ENCODE measurements around the gene CACNA2D4. TPM values are rescaled to one million over a fixed set of nuclear protein-coding genes. Genes with fewer than 3 reads are reported as not detected.

CACNA2D4 gene
- total RNA-seq, 1 donor from 2014 or later, result 8.6 TPM

DNA sequence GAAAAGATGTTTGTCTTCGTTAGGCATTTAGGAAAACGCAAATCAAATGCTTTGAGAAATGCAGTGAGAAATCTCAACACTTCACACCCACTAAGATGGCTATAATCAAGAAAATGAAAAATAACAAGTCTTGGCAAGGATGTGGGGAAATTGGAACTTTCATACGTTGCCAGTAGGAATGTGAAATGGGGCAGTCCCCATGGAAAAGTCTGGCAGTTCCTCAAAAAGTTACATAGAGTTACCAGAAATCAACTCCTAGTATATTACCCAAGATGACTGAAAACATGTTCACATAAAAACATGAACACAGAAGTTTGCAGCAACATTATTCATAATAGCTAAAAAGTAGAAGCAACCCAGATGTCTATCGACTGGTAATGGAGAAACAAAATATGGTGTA is 139.5 kb downstream of the CACNA2D4 start:
- no peak for DNase-seq (ENCODE audit: low spot score)

DNA sequence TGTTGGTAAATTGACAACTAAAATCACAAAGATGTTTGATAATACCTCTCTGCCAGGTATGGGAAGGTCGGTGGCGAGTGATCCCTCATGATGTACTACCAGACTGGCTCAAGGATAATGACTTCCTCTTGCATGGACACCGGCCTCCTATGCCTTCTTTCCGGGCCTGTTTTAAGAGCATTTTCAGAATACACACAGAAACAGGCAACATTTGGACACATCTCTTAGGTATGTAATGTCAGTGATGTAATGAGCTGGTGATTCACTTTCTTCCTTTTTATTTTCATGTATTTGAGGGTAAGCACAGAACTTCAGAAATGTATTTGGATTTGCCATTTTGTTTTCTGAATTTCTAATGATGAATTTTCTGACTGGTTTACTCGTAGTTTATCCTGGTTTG is 140.7 kb downstream of the CACNA2D4 start:
- no peak for DNase-seq (ENCODE audit: low spot score)

DNA sequence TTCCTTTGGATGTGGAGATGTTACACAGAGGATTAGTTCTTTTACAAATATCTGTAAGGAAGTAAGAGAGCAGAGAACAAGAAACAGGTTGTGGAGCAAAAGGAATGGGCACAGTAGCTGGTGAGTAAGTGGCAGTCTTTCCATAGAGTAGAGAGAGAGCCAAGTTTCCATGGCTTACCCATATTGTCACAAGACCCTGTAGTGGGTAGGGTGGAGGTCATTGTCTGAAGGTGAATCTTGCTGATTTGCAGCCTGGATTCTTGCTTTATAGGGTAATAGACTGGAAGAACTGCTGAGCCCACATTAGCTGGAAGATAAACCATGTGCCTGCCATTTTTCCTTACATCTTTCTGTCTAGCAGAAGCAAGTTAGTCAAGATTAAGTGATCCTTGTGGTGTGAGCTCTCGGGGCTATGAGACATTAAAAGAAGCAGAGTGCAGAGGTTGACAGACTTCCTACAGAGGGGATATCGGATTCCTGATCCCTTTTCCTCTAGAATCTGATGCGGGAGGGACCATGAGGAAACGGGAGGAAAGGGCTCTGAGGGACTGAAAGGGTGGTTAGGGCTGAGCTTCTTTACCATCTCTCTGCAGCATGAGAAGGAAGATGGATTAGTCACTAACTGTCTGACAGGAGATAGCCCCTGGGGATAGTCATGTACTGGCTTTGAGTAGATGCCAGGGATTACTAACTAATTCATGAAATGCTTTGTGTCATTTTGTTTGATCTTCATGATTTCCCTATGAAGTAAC is 142.1 kb downstream of the CACNA2D4 start:
- DNase-seq (ENCODE audit: low spot score), result no peak

DNA sequence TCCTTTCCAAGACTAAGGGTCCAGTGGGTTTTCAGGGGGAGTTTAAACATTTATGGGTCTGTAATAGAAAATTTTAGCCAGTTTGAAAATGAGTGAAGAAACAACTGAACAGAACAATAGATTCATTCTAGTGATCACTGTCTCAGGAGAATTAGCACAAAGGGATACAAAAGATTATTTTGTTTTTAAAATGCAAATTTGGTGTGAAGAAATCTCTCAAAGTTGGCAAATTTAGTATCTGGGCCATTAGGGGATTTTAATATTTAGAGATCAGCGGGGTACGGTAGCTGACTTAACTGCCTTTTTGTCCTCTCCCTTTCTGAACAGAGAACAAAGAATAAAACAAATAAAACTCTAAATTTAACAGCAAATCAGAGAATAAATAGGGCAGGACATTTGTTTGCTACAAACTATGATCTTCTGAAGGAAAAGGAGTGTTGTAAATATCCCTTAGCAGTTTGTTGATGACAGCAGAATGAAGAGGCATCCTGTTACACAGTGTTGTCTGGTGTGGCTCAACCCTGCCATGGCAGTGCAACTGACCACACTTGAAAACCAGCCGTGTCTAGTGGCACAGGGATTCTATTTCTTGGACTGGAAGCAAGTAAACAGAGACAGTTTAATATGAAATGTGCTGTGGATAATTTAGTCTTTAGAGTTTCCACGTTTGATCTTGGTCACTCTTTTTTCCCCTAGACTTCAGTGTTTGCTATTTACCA is 144.4 kb downstream of the CACNA2D4 start:
- DNase-seq (ENCODE audit: low spot score), result no peak

DNA sequence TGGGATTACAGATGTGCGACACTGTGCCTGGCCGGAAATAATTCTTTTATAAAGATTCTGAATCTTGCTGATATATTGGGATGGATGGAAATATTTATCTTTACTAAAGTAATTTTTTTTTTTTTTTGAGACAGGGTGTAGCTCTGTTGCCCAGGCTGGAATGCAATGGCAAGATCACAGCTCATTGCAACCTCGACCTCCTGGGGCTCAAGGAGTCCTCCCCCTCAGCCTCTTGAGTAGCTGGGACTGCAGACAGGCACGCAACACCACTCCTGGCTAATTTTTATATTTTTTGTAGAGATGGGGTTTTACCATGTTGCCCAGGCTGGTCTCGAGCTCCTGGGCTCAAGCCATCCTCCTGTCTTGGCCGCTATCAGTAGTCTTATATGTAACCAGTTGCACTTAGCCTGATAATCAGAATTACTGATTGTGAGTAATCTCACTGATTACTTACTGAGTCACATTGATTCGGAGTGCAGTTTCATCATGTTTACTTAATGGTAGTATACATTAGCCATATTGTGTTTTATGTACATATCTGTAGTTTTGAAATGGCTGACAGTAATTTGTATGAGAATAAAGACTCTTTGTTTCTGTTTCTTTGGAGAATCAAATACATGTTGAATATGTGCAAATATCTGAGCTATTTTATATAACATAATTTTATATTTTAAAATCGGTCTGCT is 148.5 kb downstream of the CACNA2D4 start:
- no peak for DNase-seq (ENCODE audit: low spot score)

DNA sequence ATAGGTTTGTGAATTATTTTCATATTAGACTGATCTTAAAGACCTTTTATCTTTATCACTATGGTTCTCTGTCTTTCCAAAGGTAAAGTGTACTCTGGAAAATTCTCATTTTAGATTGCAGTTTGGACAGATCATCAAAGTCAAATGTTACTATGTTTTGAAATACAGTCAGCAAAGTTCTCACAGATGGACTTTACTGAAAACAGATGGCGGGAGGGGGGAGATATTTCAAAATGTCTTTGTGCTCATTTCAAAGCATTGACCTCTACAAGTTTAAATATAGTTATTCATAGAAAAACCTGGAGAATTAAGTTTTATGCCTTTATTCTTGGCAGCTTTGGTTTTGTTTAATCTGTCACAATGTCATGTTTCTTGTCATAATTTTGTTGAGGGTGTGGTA is 149.8 kb downstream of the CACNA2D4 start:
- no peak for DNase-seq (ENCODE audit: low spot score)

DNA sequence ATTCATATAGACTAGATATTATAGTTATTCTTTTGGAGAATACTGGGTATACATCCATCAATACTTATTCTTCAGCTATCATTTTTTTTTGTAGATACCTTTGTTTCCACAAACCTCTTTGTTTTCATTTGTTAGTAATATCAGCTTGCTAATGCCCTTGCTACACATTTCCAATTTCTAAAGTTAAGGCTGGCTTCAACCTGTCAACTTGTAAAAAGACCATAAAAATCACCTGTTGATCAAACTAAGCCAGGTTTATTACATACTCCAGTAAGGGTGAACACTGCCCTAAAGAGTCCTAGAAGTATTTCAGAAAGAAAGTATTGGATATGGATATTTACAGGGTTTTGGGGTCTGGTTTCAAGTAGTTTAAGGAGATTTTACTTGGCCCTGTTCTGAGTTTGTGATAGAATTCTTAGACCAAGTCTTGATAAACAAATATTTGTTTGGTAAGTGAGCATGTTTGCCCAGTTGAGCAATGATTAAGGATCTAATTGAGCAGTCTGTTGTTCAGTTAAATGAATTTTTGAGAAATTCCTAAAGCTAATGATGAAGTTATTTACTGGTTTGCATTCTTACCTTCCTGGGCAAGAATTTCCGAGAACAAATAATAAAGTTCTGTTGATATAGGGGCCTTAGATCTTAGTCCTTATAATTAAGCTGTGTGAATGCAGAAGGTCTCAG is 150.9 kb downstream of the CACNA2D4 start:
- no peak for DNase-seq (ENCODE audit: low spot score)

DNA sequence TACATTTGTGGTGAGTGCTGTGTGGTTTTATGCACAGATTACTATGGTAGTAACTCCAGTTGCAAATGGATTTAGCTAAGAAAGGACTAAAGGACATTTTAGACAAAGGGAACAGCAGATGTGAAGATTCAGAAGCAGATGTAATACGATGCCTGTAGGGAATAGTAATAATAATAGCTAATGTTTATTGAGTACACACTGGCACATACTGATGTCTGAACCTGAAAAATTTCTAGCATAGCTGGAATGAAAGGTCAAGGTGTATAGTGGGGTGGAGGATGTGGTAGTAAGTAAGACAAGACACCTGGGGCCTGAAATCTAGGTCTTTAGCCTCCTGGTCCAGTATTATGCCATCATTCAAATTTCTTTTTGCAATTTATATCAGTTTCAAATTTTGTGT is 152.3 kb downstream of the CACNA2D4 start:
- DNase-seq (ENCODE audit: low spot score), result no peak

DNA sequence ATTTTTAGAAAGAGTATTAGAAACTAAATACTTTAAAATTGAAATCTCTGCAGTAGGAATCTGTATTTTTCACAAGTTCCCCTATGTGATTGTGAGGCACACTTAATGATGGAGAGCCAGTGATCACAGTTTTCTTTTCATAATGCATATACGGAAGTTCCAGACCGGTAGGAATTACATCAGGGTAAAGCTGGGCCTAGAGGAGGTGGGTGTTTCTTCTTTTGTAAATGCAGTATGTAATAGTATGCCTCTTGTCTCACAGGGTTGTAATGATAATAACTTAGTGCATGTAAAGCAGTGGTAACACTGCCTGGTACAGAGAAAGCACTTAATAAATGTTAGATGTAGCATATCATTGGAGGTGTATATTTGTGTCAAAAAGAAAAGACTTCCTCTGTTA is 155.3 kb downstream of the CACNA2D4 start:
- no peak for DNase-seq (ENCODE audit: low spot score)

DNA sequence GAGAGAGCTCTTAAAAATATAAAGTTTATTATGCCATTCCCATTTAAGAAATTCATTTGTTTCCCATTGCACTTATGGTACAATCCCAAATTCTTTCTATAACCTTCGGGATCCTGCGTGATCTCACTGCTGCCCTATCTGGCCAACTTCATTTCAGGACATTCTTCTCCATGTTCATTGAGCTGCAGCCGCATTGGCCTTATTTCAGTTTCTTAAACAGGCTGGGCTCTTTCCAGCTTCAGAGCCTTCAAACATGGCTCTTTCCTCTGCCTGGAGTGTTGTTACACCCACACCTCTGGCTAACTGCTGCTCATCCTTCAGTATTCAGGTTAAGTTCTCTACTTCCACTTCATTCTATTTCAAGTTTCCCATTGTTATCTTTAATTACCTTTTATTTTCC is 156.6 kb downstream of the CACNA2D4 start:
- DNase-seq (ENCODE audit: low spot score), result no peak

DNA sequence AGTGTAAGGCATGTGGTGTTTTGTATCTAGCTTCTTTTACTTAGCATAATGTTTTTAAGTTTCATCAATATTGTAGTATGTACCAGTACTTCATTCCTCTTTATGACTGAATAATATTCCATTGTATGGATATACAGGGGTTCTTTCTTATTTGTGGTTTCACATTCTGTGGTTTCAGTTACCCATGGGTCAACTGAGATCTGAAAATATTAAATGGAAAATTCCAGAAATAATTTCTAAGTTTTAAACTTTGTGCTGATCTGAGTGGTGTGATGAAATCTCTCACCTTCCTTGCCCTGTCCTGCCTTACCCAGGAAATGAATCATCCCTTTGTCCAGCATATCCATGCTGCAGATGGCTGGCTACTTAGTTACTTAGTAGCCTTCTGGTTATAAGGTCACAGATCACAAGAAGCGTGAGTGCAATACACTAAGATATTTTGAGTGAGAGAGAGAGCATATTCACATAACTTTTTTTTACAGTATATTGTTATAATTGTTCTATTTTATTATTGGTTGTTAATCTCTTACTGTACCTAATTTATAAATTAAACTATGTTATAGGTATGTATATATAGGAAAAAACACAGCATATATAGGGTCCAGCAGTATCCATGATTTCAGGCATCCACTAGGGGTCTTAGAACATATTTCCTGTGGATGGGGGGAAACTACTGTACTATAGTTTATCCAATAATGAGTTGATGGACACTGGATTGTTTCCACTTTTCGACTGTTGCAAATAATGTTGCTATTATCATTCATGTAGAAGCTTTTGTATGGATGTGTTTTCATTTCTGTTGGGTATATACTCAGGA is 157.7 kb downstream of the CACNA2D4 start:
- DNase-seq (ENCODE audit: low spot score), result no peak

DNA sequence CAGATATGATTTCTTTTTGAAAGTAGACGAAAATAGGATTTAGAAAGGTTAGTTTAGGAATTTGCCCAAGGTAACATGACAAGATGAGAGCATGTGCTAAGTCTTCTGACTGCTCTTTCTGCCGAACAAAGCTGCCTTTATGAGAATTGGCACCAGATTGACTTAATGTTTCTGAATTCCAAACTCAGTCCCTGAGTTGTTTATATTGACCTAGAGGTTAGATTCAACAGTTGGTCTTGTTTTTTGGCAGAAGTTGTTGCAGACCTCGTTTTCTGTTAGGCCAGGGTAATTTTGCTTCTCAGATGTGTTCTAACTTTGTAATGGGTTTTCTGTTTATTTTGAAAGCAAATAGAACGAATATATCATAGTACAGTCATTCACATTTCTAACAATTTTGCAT is 159.6 kb downstream of the CACNA2D4 start:
- DNase-seq (ENCODE audit: low spot score), result no peak

DNA sequence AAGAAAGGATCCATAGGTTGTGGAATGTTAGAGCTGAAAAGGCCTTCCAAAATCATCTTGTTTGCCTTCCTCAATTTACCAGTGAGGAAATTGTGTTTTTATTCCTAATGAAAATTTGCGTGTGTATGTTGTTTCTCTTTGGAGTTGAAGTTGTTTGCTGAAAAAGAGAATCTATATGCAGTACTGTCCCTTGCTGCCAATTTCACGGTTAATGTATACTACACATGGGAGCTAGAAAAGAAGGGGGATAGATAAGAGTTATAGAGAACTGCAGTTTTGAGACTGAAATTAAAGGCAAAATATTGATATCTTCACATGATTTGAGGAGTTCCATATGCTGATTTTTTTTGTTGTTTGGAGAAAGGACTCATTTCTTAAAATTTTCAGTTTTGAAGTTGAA is 160.1 kb downstream of the CACNA2D4 start:
- DNase-seq (ENCODE audit: low spot score), result no peak

DNA sequence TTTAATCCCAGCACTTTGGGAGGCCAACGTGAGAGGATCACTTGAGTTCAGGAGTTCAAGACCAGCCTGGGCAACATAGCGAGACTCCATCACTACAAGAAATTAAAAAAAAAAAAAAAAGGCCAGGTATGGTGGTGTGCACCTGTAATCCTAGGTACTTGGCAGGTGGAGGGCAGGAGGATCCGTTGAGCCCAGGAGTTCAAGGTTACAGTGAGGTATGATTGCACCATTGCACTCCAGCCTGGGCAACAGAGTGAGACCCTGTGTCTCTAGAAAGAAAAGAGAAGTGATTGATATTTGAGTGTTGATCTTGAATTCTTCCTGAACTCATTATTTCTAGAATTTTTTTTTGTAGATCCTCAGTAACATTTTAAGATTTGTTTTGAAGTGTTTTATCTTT is 168.2 kb downstream of the CACNA2D4 start:
- DNase-seq (ENCODE audit: low spot score), result no peak

DNA sequence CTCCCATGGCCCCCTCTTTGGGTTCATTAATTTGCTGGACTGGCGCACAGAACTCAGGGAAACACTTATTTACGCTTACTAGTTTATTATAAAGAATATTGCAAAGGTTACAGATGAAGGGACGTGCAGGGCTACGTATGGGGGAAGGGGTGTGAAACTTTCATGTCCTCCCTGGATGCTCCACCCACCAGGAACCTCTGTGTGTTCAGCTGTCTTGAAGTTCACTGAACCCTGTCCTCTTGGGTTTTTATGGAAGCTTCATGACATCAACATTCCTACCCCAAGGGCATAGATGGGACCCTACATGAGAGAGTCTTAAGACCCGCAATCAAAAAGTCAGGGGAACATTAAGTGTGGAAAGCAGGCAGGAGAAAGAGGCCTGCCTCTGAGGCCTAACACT is 169.4 kb downstream of the CACNA2D4 start:
- no peak for DNase-seq (ENCODE audit: low spot score)

DNA sequence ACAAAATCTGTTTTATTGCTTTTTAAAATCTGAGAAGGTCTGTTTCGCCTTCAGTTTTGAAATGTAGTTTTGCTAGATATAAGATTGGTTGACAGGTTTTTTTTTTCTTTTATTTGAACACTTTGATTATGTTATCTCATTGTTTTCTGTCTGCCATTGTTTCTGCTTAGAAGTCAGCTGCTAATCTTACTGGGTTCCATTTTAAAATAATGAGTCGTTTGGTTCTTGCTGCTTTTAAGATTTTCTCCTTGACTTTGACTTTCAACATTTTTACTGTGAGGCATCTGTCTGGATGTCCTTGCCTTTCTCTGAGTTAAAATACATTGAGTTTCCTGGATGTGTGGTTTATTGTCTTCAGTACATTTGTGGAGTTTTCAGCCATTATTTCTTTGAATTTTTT is 170.8 kb downstream of the CACNA2D4 start:
- DNase-seq (ENCODE audit: low spot score), result no peak

DNA sequence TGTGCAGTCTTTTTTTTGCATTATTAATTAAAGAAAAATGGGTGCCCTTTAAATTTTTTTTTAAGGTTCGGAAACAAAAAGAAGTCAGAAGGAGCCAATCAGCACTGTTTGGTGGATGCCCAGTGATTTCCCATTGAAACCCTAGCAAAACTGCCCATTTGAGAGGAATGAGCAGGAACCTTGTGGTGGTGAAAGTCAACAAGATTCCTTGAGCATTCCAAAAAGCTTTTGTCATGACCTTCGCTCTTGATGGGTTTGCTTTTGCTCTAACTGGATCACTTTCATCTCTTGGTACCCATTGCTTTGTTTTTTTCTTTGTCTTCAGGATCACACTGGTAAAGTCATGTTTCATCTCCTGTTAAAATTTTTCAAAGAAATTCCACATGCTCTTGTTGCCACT is 173.5 kb downstream of the CACNA2D4 start:
- no peak for DNase-seq (ENCODE audit: low spot score)
